ENCODE results near the gene PPP2R2C.

- TF ChIP-seq LEF1 (IDR thresholded peaks at IDR 0.05; ENCODE audit: borderline replicate concordance) (no peak), FOXA1 (IDR thresholded peaks at IDR 0.05) (no peak), SP1 (IDR thresholded peaks at IDR 0.05) (no peak), BHLHE40 (IDR thresholded peaks at IDR 0.05; ENCODE audit: borderline replicate concordance) (no peak), ARNT (IDR thresholded peaks at IDR 0.05) (no peak), SUZ12 (IDR thresholded peaks at IDR 0.05) (no peak), ELF4 (IDR thresholded peaks at IDR 0.05) (no peak)
Measured at GRCh38 chr4:6361076-6361784, 111.2 kb downstream of the PPP2R2C start.

Measured in HEK293T (cell line).